Mesenteric fat pad (tissue), 1 donor: Measurements from ENCODE around the gene SPOCD1. TPM values are rescaled to one million over a fixed set of nuclear protein-coding genes. Genes with fewer than 3 reads are reported as not detected.

ENCODE experiments used
- DNase-seq: peaks from one replicate; pipeline ENCODE4 v3.0.0-alpha.2; 2020; ENCODE audit warnings: low spot score
- total RNA-seq: library from RNA; stranded (reverse); fragmentation: NEBNext Ultra II Directional; extraction: Animal tissue kit (Norgen Biotek cat#: 25700); gene quantifications from one replicate; pipeline ENCODE4 v1.2.1, GENCODE V29; 2021
- donor health status: DM: yes; HTN: yes; CAD: no.

SPOCD1 gene
- total RNA-seq, 1 donor from 2014 or later = 9.5 TPM

GRCh38 chr1:31757989-31758388 lies 57.8 kb downstream of the SPOCD1 start:
- DNase-seq = no peak

DNA sequence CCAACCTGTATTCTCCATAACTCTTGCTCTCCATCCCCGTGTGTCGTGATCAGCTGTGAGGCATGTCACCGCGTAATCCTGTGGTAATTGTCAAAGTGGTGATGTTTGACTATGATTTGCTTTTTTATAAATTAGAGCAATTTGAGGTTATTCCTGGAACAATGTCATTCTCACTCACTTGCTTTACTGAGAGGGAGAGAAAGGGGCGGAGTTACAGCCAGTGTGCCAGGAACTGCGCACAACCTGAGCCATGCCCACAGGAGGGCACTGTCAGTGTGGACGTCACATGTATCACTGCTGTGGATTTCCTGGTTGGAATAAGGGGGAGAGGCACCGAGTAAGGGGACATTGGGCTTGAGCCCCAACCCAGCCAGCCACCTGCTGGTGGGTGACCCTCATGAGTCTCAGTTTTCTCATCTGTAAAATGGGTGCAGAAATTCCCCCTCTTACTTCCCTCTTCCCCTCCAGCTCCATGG lies 58.6 kb downstream of the SPOCD1 start:
- no peak for DNase-seq

DNA sequence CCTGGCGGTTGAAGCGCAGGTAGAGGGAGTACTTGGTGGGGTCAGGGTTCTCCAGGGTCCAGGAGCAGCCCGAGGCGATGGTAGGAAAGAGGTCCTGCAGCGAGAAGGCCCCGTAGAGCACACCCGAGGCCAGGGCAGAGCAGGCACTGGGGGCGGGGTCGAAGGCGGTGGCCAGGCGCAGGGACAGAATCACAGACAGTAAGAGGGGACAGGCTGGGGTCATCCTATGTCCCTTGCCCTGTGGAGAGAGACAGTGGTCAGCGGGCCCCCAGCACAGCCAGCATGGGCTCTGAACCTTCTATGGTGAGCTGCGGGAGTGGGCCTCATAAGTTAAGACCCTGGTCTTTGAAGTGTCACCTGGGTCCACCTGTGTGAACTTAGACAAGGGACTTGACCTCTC lies 59.2 kb downstream of the SPOCD1 start:
- DNase-seq = no peak

DNA sequence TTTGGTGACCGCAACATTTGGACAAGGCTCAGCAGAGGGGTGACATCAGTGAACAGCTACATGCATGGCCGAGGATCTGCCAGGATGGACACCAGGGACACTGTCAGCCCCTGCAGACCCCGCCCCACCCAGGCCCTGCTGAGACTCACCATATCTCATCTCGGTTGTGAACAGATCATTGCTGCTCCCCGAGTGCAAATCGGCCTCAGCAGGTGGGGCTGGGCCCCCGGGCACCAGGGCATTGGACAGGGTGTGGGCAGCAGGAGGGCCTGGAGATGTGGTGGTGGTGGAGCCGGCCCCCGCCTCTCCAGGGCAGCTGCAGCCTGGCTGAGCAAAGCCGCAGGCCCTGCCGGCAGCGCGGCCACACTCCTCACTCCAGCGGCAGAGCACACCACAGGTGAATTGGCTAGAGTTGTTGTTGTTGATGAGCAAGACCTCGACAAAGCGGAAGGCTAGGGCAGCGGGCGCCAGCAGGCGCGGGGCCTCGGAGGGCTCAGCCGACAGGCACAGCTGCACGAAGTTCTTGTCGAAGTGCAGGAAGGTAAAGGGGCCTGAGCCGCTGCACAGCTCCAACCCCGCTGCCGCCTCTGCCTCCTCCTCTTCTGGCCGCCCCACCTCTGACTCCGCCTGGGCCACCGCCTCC lies 59.9 kb downstream of the SPOCD1 start:
- no peak for DNase-seq

GRCh38 chr1:31755197-31755611 lies 60.6 kb downstream of the SPOCD1 start:
- DNase-seq = no peak

DNA sequence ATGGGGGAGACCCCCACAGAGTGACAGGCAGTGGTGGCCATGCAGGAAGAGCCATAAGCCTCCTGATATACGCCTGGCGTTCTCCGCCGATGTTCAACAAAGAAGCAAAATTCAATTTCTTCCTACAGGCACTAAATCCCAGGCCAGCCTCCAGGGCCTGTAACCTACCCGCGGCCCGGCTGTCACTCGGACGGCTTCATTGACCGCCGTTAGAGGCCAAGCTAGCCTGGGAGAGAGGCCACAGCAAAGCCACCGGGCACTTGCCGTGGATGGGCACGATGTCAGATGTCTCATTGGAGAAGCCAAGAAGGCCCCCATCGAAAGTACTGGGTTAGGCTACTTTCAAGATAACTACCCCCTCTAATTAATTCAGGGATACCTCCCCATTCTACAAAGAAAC lies 61.4 kb downstream of the SPOCD1 start:
- no peak for DNase-seq

- no peak for DNase-seq
These were observed 62.0 kb downstream of the SPOCD1 start for GRCh38 chr1:31753707-31754349.

DNA sequence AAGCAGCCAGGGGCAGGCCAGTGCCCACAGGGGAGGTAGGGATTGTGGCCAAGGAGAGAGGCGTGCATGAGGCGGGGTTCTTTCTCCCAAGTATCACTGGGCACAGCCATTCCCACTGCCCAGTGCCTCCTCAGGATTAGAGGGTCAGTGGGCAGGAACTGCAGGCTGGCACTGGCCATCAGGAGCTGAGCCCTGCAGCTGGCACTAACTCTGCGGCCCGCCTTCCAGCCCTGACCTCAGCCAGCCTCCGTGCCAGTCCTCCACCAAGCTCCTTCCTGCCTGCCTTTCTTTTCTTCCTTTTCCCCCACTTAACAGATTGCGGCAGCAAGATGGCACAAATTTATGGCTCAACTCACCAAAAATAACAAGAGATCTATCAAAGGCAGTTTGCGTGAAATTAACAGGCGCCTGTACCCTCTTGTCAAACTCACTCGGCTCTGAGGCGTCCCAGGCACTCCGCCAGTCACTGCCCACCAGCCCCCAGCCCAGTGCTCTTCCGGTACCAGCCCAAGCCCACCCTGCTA lies 62.8 kb downstream of the SPOCD1 start:
- DNase-seq = no peak

DNA sequence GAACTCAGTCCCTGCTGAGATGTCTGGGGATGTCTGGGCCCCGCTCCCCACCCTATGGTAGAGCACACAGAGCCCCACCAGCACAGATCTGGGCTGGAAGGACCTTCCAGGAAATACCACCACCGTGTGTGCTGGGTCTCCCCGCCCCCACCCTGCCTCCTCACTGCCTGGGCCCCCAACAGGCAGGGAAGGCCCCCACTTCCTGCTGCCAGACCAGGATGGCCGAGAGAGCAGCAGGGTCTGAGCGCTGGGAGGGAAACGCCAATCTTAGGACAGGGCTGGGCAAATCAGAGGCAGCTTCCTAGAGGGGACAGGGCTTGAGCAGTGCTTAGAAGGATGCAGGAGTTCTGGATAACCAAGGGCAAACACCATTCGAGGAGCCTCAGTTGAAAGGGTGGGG lies 63.6 kb downstream of the SPOCD1 start:
- no peak for DNase-seq

- DNase-seq = no peak
These were observed 64.0 kb downstream of the SPOCD1 start for GRCh38 chr1:31751822-31752241.

GRCh38 chr1:31750858-31751510 lies 64.8 kb downstream of the SPOCD1 start:
- no peak for DNase-seq

GRCh38 chr1:31749785-31750735 lies 65.8 kb downstream of the SPOCD1 start:
- DNase-seq = no peak

- DNase-seq = no peak
These were observed 67.5 kb downstream of the SPOCD1 start for GRCh38 chr1:31748365-31748764.

DNA sequence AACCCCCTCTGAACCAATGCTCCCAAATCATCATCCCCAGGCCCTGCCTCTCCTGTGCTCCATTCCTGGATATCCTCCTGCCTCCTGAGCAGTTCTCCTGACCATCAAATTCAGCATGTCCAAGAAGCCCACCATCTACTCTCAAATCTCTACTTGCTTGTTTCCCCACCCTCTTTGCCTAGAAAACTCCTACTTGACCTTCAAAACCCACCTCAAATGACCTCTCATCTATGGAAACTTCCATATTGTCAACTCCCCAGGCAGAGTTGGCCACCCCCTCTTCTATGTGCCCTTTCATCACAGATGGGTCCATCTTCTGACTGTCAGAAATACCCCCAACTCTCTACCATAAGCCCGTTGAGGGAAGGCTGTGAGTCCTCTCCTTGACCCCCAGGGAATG lies 68.5 kb downstream of the SPOCD1 start:
- DNase-seq = no peak

GRCh38 chr1:31746687-31747086 lies 69.1 kb downstream of the SPOCD1 start:
- no peak for DNase-seq

GRCh38 chr1:31745946-31746670 lies 69.7 kb downstream of the SPOCD1 start:
- DNase-seq = no peak

GRCh38 chr1:31745096-31745945 lies 70.5 kb downstream of the SPOCD1 start:
- DNase-seq = no peak

DNA sequence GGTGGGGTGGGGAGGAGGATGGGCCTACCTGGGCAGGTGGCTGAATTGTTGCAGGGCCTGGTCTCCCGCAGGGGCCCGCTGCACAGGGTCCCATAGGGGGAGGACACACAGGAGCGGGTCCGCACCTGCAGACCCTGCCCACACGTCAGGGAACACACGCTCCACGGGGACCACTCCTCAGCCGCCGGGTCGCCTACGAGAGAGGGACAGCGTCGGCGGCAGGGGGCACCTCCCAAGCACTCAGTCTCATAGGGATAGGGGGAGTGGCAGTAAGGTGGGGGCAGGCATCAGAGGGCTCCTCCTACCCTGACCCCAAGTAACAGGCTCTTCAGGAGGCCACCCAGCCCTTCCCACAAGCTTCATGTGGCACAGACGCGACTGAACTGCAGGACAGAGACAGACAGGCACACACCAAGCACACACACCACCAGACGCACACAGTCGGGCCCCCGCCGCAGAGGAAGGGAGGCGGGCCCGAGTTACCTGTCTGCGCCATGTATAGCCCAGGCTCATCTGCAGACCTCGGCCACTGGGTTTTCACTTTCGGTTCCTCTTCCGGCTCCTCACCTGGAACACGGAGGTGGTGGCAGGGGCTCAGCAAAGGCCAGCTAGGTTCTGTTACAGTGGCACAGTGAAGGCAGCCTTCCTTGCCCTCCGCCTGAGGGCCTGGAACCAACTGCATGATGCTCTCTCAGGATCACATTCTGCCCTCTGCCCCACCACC lies 71.5 kb downstream of the SPOCD1 start:
- no peak for DNase-seq
